ENCODE data around the gene KCTD14.

- TF ChIP-seq CTCF (IDR thresholded peaks at IDR 0.05; ENCODE audit: poor library complexity) (no peak), EZH2phosphoT487 (IDR thresholded peaks at IDR 0.05; ENCODE audit: low read depth, severe bottlenecking, unreplicated experiment) (no peak)
Measured at GRCh38 chr11:78044706-78045105, 21.6 kb upstream of the KCTD14 start.
